ENCODE data around the gene DUOXA1.

DUOXA1 gene

GRCh38 chr15:45091576-45091975 lies 38.1 kb downstream of the DUOXA1 start:
- TF ChIP-seq CTCF (IDR thresholded peaks at IDR 0.05; ENCODE audit: low read depth, low read length, missing control alignments): no peak
- no peak overlapping the region for H3K4me3 ChIP-seq (replicated peaks; ENCODE audit: low read depth, low read length)
- DNase-seq (ENCODE audit: extremely low read depth, low read depth): no peak

- TF ChIP-seq CTCF (IDR thresholded peaks at IDR 0.05; ENCODE audit: low read depth, low read length, missing control alignments): no peak
- H3K4me3 ChIP-seq (replicated peaks; ENCODE audit: low read depth, low read length): no peak overlapping the region
- no peak for DNase-seq (ENCODE audit: extremely low read depth, low read depth)
Observed at GRCh38 chr15:45091161-45091560, 38.5 kb downstream of the DUOXA1 start.

GRCh38 chr15:45089712-45090373 lies 39.8 kb downstream of the DUOXA1 start:
- H3K4me3 ChIP-seq (replicated peaks; ENCODE audit: low read depth, low read length): no peak overlapping the region
- no peak for DNase-seq (ENCODE audit: extremely low read depth, low read depth)
- TF ChIP-seq CTCF (IDR thresholded peaks at IDR 0.05; ENCODE audit: low read depth, low read length, missing control alignments): no peak

- DNase-seq (ENCODE audit: extremely low read depth, low read depth): no peak
- H3K4me3 ChIP-seq (replicated peaks; ENCODE audit: low read depth, low read length): no peak overlapping the region
- no peak for TF ChIP-seq CTCF (IDR thresholded peaks at IDR 0.05; ENCODE audit: low read depth, low read length, missing control alignments)
Observed at GRCh38 chr15:45088801-45089711, 40.6 kb downstream of the DUOXA1 start.

GRCh38 chr15:45087513-45087912 lies 42.2 kb downstream of the DUOXA1 start:
- no peak for TF ChIP-seq CTCF (IDR thresholded peaks at IDR 0.05; ENCODE audit: low read depth, low read length, missing control alignments)
- H3K4me3 ChIP-seq (replicated peaks; ENCODE audit: low read depth, low read length): no peak overlapping the region
- no peak for DNase-seq (ENCODE audit: extremely low read depth, low read depth)

- no peak overlapping the region for H3K4me3 ChIP-seq (replicated peaks; ENCODE audit: low read depth, low read length)
- no peak for DNase-seq (ENCODE audit: extremely low read depth, low read depth)
- no peak for TF ChIP-seq CTCF (IDR thresholded peaks at IDR 0.05; ENCODE audit: low read depth, low read length, missing control alignments)
Observed at GRCh38 chr15:45084163-45084562, 45.5 kb downstream of the DUOXA1 start.

All from HFF-Myc (cell line).